NB4 (cell line): ENCODE data around the gene SLC5A4.

ENCODE experiments used
- DNase-seq: peaks from one replicate; pipeline ENCODE4 v3.0.0; 2010; ENCODE audit warnings: low read depth
- H3K4me3 ChIP-seq: one replicate; pipeline ENCODE4 v1.5.1; 2011; ENCODE audit warnings: mild to moderate bottlenecking, low read depth, low read length, moderate library complexity
- MYC ChIP-seq: IDR thresholded peaks from 2 replicates; pipeline ENCODE4 v1.6.1; 2011; ENCODE audit warnings: low read depth, low read length
- POLR2A ChIP-seq: IDR thresholded peaks from 2 replicates; pipeline ENCODE4 v1.6.1; 2011; ENCODE audit warnings: mild to moderate bottlenecking; ENCODE audit not compliant: insufficient read length; ENCODE audit errors: extremely low read depth
- TF ChIP-seq, protein P1 (sequence below): IDR thresholded peaks from 2 replicates; pipeline ENCODE4 v1.6.1; 2011; ENCODE audit warnings: low read depth, low read length
- TF ChIP-seq, protein P2 (sequence below): IDR thresholded peaks from one replicate; pipeline ENCODE4 v1.5.1; 2012; ENCODE audit warnings: low read depth, low read length

The SLC5A4 gene

DNA sequence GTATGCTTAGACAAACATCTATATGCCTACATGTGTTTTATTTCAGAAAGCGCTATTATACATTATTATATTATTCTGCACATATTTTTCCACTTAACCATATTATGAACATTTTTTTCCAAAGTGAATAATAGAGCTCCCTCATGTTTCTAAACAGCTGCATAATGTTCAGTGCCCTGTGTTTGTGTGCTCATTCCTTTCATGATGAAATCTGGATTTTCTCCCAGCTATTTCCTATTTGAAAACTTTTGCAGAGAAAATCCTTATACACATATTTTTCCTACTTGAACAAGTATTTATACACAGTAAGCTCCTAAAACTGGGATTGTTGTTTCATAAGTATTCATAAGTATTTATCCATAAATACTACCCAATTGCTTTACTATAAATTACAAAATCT, 32.2 kb downstream of the SLC5A4 start:
- TF ChIP-seq, protein P1, sequence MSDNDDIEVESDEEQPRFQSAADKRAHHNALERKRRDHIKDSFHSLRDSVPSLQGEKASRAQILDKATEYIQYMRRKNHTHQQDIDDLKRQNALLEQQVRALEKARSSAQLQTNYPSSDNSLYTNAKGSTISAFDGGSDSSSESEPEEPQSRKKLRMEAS = no peak
- TF ChIP-seq MYC (no peak), POLR2A (no peak)
- TF ChIP-seq, protein P2, sequence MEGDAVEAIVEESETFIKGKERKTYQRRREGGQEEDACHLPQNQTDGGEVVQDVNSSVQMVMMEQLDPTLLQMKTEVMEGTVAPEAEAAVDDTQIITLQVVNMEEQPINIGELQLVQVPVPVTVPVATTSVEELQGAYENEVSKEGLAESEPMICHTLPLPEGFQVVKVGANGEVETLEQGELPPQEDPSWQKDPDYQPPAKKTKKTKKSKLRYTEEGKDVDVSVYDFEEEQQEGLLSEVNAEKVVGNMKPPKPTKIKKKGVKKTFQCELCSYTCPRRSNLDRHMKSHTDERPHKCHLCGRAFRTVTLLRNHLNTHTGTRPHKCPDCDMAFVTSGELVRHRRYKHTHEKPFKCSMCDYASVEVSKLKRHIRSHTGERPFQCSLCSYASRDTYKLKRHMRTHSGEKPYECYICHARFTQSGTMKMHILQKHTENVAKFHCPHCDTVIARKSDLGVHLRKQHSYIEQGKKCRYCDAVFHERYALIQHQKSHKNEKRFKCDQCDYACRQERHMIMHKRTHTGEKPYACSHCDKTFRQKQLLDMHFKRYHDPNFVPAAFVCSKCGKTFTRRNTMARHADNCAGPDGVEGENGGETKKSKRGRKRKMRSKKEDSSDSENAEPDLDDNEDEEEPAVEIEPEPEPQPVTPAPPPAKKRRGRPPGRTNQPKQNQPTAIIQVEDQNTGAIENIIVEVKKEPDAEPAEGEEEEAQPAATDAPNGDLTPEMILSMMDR = no peak
- DNase-seq = no peak
- H3K4me3 ChIP-seq = no peak overlapping the region

DNA sequence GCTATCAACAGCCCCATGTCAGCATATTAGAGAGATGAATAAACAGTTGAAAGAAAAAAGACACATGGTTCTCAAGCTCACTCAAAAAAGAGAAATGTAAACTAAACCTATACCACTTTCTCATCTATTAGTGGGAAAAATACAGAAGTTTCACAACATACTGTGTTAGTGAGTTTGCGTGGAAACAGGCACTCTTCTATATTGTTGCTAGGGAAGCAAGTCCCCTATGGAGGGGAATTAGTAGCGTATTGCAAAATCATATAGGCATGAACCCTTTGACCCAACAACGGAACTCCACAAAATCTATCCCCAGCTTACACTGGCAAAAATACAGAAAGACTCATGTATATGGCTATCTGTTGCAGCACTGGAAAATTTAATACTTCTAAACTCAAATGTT, 36.1 kb downstream of the SLC5A4 start:
- DNase-seq = peak; percentile 76
- H3K4me3 ChIP-seq = no peak overlapping the region
- TF ChIP-seq, protein P1 = no peak
- no peak for TF ChIP-seq POLR2A
- TF ChIP-seq MYC = no peak
- TF ChIP-seq, protein P2 = no peak

DNA sequence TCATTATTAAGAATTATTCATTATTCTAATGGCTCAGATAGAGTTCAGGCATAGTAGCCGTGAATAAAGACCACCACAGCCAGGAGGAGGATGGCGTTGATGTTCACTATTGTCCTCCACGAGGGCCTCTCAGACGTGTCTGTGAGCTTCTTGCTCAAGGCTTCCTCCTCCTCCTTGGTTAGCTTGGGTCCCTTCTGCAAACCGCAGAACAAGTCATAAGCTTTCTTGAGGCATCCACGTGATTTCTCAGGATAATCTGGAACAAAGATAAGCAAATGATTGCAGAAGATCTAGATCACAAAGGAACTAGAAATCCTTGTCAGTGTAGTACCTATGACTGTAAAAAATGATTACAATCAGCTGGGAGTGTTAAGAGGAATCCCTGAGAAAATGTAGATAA, 36.7 kb downstream of the SLC5A4 start:
- TF ChIP-seq POLR2A (no peak), MYC (peak; percentile 58)
- TF ChIP-seq, protein P1 = peak; percentile 85
- TF ChIP-seq, protein P2 = no peak

DNA sequence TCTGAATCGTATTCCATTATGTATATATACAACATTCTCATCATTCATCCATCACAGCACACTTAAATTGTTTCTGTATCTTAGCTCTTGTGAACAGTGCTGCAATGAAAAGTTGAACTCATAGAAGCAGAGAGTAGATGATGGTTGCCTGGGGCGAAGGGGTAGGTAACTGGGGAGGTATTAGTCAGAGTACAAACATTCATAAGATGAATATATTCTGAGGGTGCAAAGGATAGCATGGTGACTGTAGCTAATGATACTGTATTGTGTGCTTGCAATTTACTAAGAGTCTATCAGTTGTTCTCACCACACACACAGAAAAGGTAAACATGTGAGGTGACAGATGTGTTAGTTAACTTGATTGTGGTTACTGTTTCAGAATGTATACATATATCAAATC, 37.7 kb downstream of the SLC5A4 start:
- TF ChIP-seq, protein P1 = no peak
- TF ChIP-seq MYC (no peak), POLR2A (no peak)
- TF ChIP-seq, protein P2 = no peak
- no peak for DNase-seq
- H3K4me3 ChIP-seq = no peak overlapping the region

More for the DNA sequence above, 36.7 kb downstream of the SLC5A4 start:
- H3K4me3 ChIP-seq = no peak overlapping the region
- DNase-seq = peak; percentile 89

DNA sequence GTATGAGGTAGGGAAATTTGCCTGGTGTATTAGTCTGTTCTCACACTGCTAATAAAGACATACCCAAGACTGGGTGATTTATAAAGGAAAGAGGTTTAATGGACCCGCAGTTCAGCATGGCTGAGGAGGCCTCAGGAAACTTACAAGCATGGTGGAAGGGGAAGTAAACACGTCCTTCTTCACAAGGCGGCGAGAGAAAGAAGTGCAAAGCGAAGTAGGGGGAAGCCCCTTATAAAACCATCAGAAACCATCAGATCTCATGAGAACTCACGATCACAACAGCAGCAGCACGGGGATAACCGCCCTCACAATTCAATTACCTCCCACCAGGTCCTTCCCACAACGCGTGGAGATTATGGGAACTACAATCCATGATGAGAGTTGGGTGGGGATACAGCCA, 38.2 kb downstream of the SLC5A4 start:
- TF ChIP-seq MYC = no peak
- TF ChIP-seq, protein P1 = no peak
- TF ChIP-seq POLR2A = no peak
- TF ChIP-seq, protein P2 = no peak
- DNase-seq = no peak
- no peak overlapping the region for H3K4me3 ChIP-seq
